ENCODE data around the gene RFX1.

DNA sequence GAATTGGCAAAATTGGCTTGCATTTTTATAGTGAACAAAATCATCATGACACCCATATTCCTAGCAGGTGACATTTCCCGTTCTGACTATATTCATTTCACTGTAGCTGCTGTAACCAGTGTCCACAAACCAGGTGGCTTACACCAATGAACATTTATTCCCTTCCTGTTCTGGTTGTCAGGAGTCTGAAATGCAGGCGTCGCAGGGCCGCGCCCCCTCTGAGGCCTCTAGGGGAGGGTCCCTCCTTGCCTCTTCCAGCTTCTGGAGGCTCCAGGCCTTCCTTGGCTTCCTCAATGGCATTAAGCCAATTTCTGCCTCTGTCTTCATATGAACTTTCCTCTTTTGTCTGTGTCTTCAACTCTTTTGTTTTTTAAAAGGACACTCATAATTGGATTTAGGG is 15.4 kb upstream of the RFX1 start:
- no peak for TF ChIP-seq CTCF (IDR thresholded peaks at IDR 0.05; ENCODE audit: low read depth, low read length)
- TF ChIP-seq EZH2phosphoT487 (IDR thresholded peaks at IDR 0.05; ENCODE audit: low read depth): no peak

Measured in OCI-LY3 (cell line).